Hematopoietic multipotent progenitor cell treated with erythropoietin and hydrocortisone succinate and interleukin-3 and kit ligand, for 4 days (in vitro differentiated cells): ENCODE results near the gene ABR.

Experiments used
- DNase-seq: peaks from one replicate; pipeline ENCODE4 v3.0.0-alpha.2; 2015

Gene ABR

DNA sequence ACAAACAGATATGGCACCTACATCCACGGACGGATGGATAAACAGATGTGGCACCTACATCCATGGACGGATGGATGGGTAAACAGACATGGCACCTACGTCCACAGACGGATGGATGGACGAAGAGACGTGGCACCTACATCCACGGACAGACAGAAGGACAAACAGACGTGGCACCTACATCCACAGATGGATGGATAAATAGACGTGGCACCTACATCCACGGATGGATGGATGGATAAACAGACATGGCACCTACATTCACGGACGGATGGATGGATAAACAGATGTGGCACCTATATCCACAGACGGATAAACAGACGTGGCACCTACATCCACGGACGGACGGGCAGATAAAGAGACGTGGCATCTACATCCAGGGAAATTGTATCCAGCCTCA lies 137.3 kb downstream of the ABR start:
- no peak for DNase-seq

- DNase-seq, result no peak
These were observed 138.0 kb downstream of the ABR start for GRCh38 chr17:1041746-1042145.

DNA sequence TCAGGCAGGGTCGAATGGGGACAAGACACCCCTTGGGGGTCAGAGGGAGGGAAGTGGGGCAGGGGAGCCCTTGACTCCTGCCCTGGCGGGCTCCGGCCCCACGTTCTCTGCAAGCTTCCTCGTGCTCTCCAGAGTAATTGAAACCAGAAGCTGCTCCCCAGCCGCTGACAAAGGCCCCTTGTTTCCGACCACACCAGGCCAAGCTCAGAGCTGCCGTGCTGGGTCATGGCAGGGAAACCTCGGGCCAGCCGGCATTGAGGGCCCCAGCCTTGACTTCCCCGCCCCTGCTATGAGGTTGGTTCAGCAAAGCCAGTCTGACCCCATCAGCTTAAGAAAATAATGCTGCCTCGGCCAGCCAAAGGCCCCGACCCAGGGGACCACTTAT lies 139.6 kb downstream of the ABR start:
- DNase-seq, result peak; percentile 49

GRCh38 chr17:1039511-1040215 lies 140.1 kb downstream of the ABR start:
- DNase-seq, result peak; percentile 84

DNA sequence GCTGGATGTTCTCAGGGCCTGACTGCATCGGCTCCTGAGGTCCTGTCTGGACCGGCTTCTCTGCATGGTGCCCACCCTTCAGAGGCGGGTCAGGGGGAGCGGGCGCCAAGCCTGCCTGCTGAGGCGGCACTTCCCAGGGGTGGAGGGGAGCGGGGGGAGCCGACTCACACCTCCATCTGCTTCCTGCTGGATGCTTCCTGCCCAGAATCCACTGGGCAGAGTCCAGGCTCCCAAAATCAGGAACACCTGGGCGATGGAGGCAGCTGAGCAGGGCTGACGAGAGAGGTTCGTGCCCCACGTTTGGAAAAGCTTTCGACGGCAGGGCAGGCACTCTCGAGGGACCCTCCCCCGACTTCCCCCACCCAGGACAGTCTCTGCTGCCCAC lies 140.7 kb downstream of the ABR start:
- no peak for DNase-seq

DNA sequence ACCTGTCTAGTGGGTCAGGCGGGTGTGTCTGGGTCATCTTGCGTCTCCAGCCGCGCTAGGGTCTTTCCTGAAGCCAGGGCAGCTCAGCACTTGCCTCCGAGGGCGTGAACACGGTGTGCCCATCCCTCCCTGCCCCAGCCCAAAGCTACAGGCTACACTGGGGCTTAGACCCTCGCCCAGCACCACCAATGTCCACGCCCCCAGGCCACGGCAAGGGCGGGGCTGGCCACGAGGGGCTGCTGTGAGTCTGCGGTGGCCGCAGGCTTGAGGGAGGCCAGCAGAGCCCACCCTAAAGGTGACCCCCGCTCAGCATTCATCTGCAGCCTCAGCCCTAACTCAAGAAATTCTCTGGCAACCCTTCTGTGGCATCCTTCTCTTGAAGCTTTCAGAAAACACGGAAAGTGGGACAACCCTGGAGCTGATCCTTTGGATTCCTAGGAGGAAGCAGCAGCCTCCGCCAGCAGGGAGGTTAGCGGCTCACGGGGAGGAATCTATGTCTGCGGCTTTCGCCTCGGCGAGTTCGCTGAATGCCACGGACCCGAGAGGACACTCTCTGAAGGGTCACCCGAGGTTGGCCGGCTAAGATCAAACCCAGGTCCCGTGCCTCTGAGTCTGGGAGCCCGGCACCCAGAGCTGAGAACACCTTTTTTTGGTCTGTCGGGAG lies 141.2 kb downstream of the ABR start:
- DNase-seq, result no peak

GRCh38 chr17:1037238-1037879 lies 142.4 kb downstream of the ABR start:
- no peak for DNase-seq

DNA sequence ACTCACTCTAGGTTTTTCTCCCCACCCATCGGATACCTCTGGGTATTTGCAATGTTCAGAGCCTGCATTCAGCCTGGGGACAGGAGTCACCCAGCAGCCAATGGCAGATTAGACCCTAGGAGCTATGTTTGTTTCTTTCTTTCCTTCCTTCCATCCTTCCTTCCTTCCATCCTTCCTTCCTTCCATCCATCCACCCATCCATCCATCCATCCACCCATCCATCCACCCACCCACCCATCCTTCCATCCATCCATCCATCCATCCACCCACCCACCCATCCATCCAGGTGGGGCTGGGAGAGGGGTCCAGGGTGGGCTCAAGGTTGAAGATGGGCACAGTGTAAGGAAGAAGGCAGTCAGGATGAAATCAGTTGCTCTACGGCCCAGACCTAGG lies 142.9 kb downstream of the ABR start:
- no peak for DNase-seq

DNA sequence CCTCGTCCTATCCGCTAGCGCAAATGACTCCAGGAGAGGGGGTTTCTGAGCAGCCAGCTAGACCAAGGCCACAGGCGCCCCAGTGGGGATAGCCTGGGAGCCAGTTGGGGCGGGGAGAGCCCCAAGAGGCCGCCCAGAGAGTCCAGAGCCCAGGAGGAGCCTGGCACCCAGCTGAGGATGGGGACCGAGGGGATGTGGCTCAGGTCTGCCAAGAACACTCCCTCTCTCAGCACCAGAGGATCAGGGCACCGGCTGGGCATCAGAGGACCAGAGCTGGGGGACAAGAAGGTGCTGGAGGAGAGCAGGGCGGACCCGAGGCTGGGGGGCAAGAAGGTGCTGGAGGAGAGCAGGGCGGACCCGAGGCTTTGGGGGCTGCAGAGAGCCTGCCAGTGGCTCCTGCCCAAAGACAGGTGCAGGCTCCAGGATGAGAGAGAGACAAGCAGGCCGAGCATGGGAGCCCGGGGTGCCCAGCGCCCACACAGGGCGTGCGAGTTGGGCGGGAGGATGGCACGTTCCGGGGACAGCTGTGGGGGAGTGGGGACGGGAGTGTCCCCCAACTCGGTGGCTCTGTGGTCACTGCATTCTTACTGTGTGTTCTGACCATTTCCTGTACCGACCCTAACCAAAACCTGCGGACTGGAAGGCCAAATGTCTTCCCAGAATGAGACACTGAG lies 143.5 kb downstream of the ABR start:
- DNase-seq, result no peak

GRCh38 chr17:1035546-1036170 lies 144.1 kb downstream of the ABR start:
- no peak for DNase-seq

DNA sequence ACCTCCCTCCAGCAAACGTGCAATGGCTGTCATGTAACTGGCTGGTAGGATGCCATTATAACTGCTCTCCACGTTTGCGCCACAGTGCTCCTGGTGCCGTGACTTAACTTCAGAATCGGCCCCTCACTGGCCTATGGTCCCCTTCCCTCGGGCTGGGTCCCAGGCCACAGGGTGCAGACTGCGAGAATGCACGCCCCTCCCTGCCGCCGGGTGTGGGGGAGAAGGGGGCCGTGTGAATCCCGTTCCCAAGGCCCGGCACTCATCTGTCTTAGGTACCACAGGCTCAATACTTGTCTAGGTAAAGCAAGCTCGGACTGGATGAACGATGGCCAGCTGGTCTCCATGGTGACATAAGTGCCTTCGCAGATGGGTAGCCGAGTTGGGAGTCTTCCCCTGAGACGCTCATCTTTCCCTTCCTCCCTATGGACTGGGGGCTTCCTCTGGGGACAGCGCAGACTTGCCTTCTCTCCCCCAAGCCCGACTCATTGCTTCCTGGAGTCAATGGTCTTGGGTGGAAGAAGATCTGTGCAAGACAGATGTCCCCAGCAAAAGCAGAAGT lies 145.1 kb downstream of the ABR start:
- DNase-seq, result peak; percentile 10

- peak; percentile 55 for DNase-seq
These were observed 146.3 kb downstream of the ABR start for GRCh38 chr17:1033503-1033902.

- no peak for DNase-seq
These were observed 147.4 kb downstream of the ABR start for GRCh38 chr17:1032391-1032790.

GRCh38 chr17:1031711-1032110 lies 148.1 kb downstream of the ABR start:
- DNase-seq, result peak; percentile 11

- no peak for DNase-seq
These were observed 148.9 kb downstream of the ABR start for GRCh38 chr17:1030684-1031532.

GRCh38 chr17:1029922-1030644 lies 149.7 kb downstream of the ABR start:
- DNase-seq, result no peak

DNA sequence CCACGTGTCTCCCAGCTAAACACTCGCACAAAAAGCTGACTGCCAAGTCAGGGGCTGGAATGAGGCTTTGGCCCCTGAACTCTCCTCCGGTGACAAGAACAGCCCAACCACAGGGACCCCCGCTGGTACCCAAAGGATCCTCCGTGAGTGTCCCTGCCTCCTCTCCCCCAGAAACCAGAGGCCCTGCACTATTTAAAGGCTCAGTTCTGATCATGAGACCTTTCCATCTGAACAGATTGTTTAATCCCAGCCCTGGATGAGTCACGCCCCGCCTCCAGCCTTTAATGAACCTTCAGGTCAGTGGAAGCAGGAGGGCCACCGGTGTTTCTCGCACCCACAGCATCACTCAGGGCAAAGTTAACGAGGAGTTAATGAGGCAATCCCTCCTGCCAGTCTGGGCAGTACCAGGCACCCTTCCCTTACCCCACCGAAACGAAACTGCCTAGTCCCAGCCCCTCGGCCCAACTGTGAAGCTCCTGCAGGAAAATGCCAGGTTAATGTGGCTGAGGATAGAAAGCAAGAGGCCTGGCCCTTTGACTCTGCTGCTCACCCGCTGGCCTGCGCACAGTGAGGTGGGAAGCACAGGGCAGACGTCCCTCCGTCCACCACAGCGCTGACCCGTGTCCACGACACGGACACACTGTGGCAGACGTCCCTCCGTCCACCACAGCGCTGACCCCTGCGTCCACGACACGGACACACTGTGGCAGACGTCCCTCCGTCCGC lies 150.4 kb downstream of the ABR start:
- no peak for DNase-seq

GRCh38 chr17:1027044-1027443 lies 152.7 kb downstream of the ABR start:
- no peak for DNase-seq

DNA sequence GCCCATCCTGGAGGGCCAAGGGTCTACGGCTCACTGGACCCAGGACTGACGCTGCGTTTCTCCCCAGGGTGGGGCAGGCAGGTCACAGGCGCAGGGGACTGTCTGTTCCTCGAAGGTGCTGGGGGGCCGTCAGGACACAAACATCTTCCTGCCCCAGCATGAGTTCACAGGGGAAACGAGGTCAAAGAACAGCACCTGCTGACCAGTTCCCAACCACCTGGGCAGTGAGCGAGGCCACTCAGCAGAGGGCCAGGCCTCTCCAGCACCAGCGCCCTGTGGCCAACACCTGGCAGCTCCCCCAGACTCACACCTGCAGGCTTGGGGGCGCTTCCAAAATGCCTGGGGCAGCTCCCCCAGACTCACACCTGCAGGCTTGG lies 153.2 kb downstream of the ABR start:
- DNase-seq, result no peak

- DNase-seq, result no peak
These were observed 153.8 kb downstream of the ABR start for GRCh38 chr17:1025733-1026598.
